HFFc6 (cell line): Measurements from ENCODE around the gene ADGRB3. TPM values are rescaled to one million over a fixed set of nuclear protein-coding genes. Genes with fewer than 3 reads are reported as not detected.
"Not testable (repeated sequence)": the region's sequence is repeated elsewhere in the genome, so short reads cannot be mapped to it uniquely, and the experiment has no call there.

Experiments
- DNase-seq: peaks from one replicate; pipeline ENCODE4 v3.0.0-alpha.2; 2018
- H3K27ac Mint-ChIP-seq: 2 replicates; pipeline ENCODE4 v1.8.0; 2020; ENCODE audit warnings: mild to moderate bottlenecking, mixed read lengths
- H3K27me3 Mint-ChIP-seq: 2 replicates; pipeline ENCODE4 v1.8.0; 2021; ENCODE audit warnings: mild to moderate bottlenecking, moderate library complexity, mixed read lengths; ENCODE audit not compliant: insufficient read depth
- H3K36me3 Mint-ChIP-seq: 2 replicates; pipeline ENCODE4 v1.8.0; 2021; ENCODE audit warnings: low read depth, mixed read lengths
- H3K4me1 Mint-ChIP-seq: 2 replicates; pipeline ENCODE4 v1.8.0; 2020; ENCODE audit warnings: low read depth, mixed read lengths
- H3K4me3 Mint-ChIP-seq: 2 replicates; pipeline ENCODE4 v1.8.0; 2020; ENCODE audit warnings: mild to moderate bottlenecking, moderate library complexity, mixed read lengths
- H3K9me3 Mint-ChIP-seq: 2 replicates; pipeline ENCODE4 v1.8.0; 2020; ENCODE audit warnings: mild to moderate bottlenecking, mixed read lengths
- CTCF ChIP-seq: fragments of 200-600 bp; sonication (generic); IDR thresholded peaks from 2 replicates; pipeline ENCODE4 v1.5.0; 2021; ENCODE audit warnings: antibody characterized with exemption, mild to moderate bottlenecking
- total RNA-seq, 6 experiments: library from RNA; stranded (reverse); fragmentation: NEBNext Ultra II Directional; extraction: Animal tissue kit (Norgen Biotek cat#: 25700); gene quantifications; 2 replicates in 1 of 6; 3 replicates in 5 of 6; pipeline ENCODE4 v1.2.3, GENCODE V29; 2021

The ADGRB3 gene
- total RNA-seq, 6 experiments from 2014 or later = 0.05 to 0.07 (median 0.05) TPM; not detected in 3

- H3K9me3 Mint-ChIP-seq = peaks cover 20% of the 10 kb centered on the region
- no peak overlapping the region for H3K27ac Mint-ChIP-seq
- no peaks in the 10 kb centered on the region for H3K36me3 Mint-ChIP-seq
- no peaks in the 10 kb centered on the region for H3K4me1 Mint-ChIP-seq
- no peak for DNase-seq
- no peak for TF ChIP-seq CTCF
- H3K4me3 Mint-ChIP-seq = no peak overlapping the region
- no peaks in the 10 kb centered on the region for H3K27me3 Mint-ChIP-seq
Observed at GRCh38 chr6:68779366-68779765, 144.3 kb downstream of the ADGRB3 start.

GRCh38 chr6:68790128-68790527 lies 155.0 kb downstream of the ADGRB3 start:
- DNase-seq, H3K27me3 Mint-ChIP-seq, H3K27ac Mint-ChIP-seq, H3K4me3 Mint-ChIP-seq, H3K36me3 Mint-ChIP-seq, H3K4me1 Mint-ChIP-seq: not testable (repeated sequence)
- H3K9me3 Mint-ChIP-seq = peaks cover 33% of the 10 kb centered on the region

GRCh38 chr6:68814976-68815375 lies 179.9 kb downstream of the ADGRB3 start:
- not testable (repeated sequence) for H3K27ac Mint-ChIP-seq, H3K36me3 Mint-ChIP-seq, H3K4me3 Mint-ChIP-seq, DNase-seq, H3K4me1 Mint-ChIP-seq, H3K27me3 Mint-ChIP-seq
- peaks cover 26% of the 10 kb centered on the region for H3K9me3 Mint-ChIP-seq

- Mint-ChIP-seq H3K4me3 (no peak overlapping the region), H3K27me3 (no peaks in the 10 kb centered on the region), H3K4me1 (no peaks in the 10 kb centered on the region), H3K27ac (no peak overlapping the region), H3K9me3 (peaks cover 13% of the 10 kb centered on the region), H3K36me3 (no peaks in the 10 kb centered on the region)
- TF ChIP-seq CTCF = no peak
- DNase-seq = no peak
Observed at GRCh38 chr6:68826501-68826900, 191.4 kb downstream of the ADGRB3 start.

GRCh38 chr6:68834551-68834950 lies 199.5 kb downstream of the ADGRB3 start:
- H3K36me3 Mint-ChIP-seq = no peaks in the 10 kb centered on the region
- H3K27ac Mint-ChIP-seq = no peak overlapping the region
- H3K27me3 Mint-ChIP-seq = no peaks in the 10 kb centered on the region
- no peak for DNase-seq
- no peaks in the 10 kb centered on the region for H3K4me1 Mint-ChIP-seq
- no peak overlapping the region for H3K4me3 Mint-ChIP-seq
- TF ChIP-seq CTCF = no peak
- H3K9me3 Mint-ChIP-seq = peaks cover 30% of the 10 kb centered on the region

- no peaks in the 10 kb centered on the region for H3K4me1 Mint-ChIP-seq
- H3K27me3 Mint-ChIP-seq = no peaks in the 10 kb centered on the region
Observed at GRCh38 chr6:68838571-68838970, 203.5 kb downstream of the ADGRB3 start.

More at GRCh38 chr6:68838571-68838970, 203.5 kb downstream of the ADGRB3 start:
- Mint-ChIP-seq H3K27ac (no peak overlapping the region), H3K9me3 (peaks cover 50% of the 10 kb centered on the region), H3K4me3 (no peak overlapping the region), H3K36me3 (no peaks in the 10 kb centered on the region)
- DNase-seq = no peak
- TF ChIP-seq CTCF = no peak
